ENCODE data around the gene CXCL1. TPM values are rescaled to one million over a fixed set of nuclear protein-coding genes. Genes with fewer than 3 reads are reported as not detected.

CXCL1 gene
- total RNA-seq, 2 donors from 2014 or later: 6.9 to 8.5 TPM

- no peaks in the 10 kb centered on the region for H3K9me3 ChIP-seq
- DNase-seq (ENCODE audit: low spot score): no peak
- no peaks in the 10 kb centered on the region for H3K4me1 ChIP-seq
- no peaks in the 10 kb centered on the region for H3K36me3 ChIP-seq
- H3K4me3 ChIP-seq: no peak within 1 kb of the TSS
- H3K27ac ChIP-seq: no peak within 1 kb of the TSS
- H3K27me3 ChIP-seq: no peaks in the 10 kb centered on the region
- no peak for TF ChIP-seq CTCF (IDR thresholded peaks at IDR 0.05)
Measured at GRCh38 chr4:73853246-73853704, 15.9 kb upstream of the CXCL1 start, which contains the start of gene PF4V1. Gene PF4V1, plus strand, starts transcription at chr4:73853296. Its CDS starts 67 bp downstream, at chr4:73853363.

GRCh38 chr4:73853718-73854473, 15.3 kb upstream of the CXCL1 start:
- Histone ChIP-seq H3K27me3 (no peaks in the 10 kb centered on the region), H3K4me3 (no peak overlapping the region), H3K9me3 (no peaks in the 10 kb centered on the region), H3K4me1 (no peaks in the 10 kb centered on the region), H3K27ac (no peak overlapping the region), H3K36me3 (no peaks in the 10 kb centered on the region)
- TF ChIP-seq CTCF (IDR thresholded peaks at IDR 0.05): no peak
- DNase-seq (ENCODE audit: low spot score): no peak

- DNase-seq (ENCODE audit: low spot score): no peak
- no peaks in the 10 kb centered on the region for H3K9me3 ChIP-seq
- TF ChIP-seq CTCF (IDR thresholded peaks at IDR 0.05): no peak
Measured at GRCh38 chr4:73855406-73855805, 13.8 kb upstream of the CXCL1 start.

GRCh38 chr4:73856518-73856917, 12.7 kb upstream of the CXCL1 start:
- TF ChIP-seq CTCF (IDR thresholded peaks at IDR 0.05): no peak
- H3K27ac ChIP-seq: no peak overlapping the region
- H3K4me1 ChIP-seq: no peaks in the 10 kb centered on the region
- H3K27me3 ChIP-seq: no peaks in the 10 kb centered on the region
- no peaks in the 10 kb centered on the region for H3K36me3 ChIP-seq
- no peaks in the 10 kb centered on the region for H3K9me3 ChIP-seq
- no peak overlapping the region for H3K4me3 ChIP-seq
- no peak for DNase-seq (ENCODE audit: low spot score)

More at GRCh38 chr4:73855406-73855805, 13.8 kb upstream of the CXCL1 start:
- Histone ChIP-seq H3K36me3 (no peaks in the 10 kb centered on the region), H3K27me3 (no peaks in the 10 kb centered on the region), H3K4me1 (no peaks in the 10 kb centered on the region), H3K4me3 (no peak overlapping the region), H3K27ac (no peak overlapping the region)

- Histone ChIP-seq H3K9me3 (no peaks in the 10 kb centered on the region), H3K4me1 (no peaks in the 10 kb centered on the region), H3K36me3 (no peaks in the 10 kb centered on the region), H3K27me3 (no peaks in the 10 kb centered on the region), H3K27ac (no peak overlapping the region), H3K4me3 (no peak overlapping the region)
- DNase-seq (ENCODE audit: low spot score): no peak
- TF ChIP-seq CTCF (IDR thresholded peaks at IDR 0.05): no peak
Measured at GRCh38 chr4:73859614-73860088, 9.5 kb upstream of the CXCL1 start.
